Mammary epithelial cell (primary cell): Measurements from ENCODE around the gene KRTAP3-2.

Experiments used
- CTCF ChIP-seq, 2 donors: IDR thresholded peaks in 1 of 2; conservative IDR thresholded peaks in 1 of 2; 2 replicates each; pipeline ENCODE4 v1.5.1; 2011 to 2012; ENCODE audit warnings: inconsistent platforms in 2 of 2, low read length in 2 of 2, mild to moderate bottlenecking in 2 of 2, control low read depth in 1 of 2, low read depth in 1 of 2; ENCODE audit not compliant: insufficient read depth in 1 of 2; ENCODE audit errors: extremely low read depth in 1 of 2
- EZH2 ChIP-seq: IDR thresholded peaks from 2 replicates; pipeline ENCODE4 v1.6.1; 2012; ENCODE audit warnings: low read length, inconsistent platforms, borderline replicate concordance

DNA sequence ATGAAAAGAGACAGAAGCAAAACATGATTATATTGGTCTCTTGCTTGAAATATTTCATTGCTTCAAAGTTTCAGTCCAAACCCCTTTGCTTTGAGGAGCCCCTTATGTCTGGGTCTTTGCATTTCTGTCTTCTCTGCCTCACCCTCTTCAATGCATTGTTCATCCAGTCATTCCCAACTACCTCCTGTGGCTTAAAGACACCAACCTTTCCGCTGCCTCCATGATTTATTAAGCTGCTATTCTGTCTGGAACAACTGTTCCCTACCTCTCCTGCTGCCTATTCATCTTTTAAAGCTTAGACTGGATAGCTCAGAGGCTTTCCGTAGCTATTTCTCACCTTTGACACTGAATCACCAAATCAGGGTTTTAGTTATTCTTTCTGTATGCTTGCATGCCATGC is 2.3 kb downstream of the KRTAP3-2 start:
- TF ChIP-seq CTCF (conservative IDR thresholded peaks at IDR 0.05 in 1 of 2, IDR thresholded peaks at IDR 0.05 in 1 of 2; ENCODE audit: extremely low read depth in 1 of 2, insufficient read depth in 1 of 2, low read depth in 1 of 2, low read length in 2 of 2) (no peak), EZH2 (no peak)
